ENCODE results near the gene JAKMIP2. TPM values are rescaled to one million over a fixed set of nuclear protein-coding genes. Genes with fewer than 3 reads are reported as not detected.

The JAKMIP2 gene
- total RNA-seq, 1 donor, result 1.1 TPM

- no peak for TF ChIP-seq CTCF (IDR thresholded peaks at IDR 0.05; ENCODE audit: extremely low read depth, low read depth, low read length)
- Histone ChIP-seq H3K36me3 (ENCODE audit: insufficient read depth, low read length) (no peaks in the 10 kb centered on the region), H4K20me1 (ENCODE audit: insufficient read depth, low read length) (no peaks in the 10 kb centered on the region), H3K9me3 (ENCODE audit: low read depth, low read length) (no peaks in the 10 kb centered on the region), H3K4me2 (ENCODE audit: insufficient read depth, low read length) (no peak overlapping the region), H3K27me3 (ENCODE audit: insufficient read depth, low read length) (no peaks in the 10 kb centered on the region), H2AFZ (ENCODE audit: low read length) (no peak overlapping the region), H3K4me3 (ENCODE audit: insufficient read depth, low read length) (no peak overlapping the region), H3K4me1 (ENCODE audit: insufficient read depth, low read length) (no peaks in the 10 kb centered on the region), H3K27ac (ENCODE audit: low read depth, low read length) (no peak overlapping the region), H3K79me2 (ENCODE audit: insufficient read depth, low read length) (no peaks in the 10 kb centered on the region)
- no peak for DNase-seq (ENCODE audit: insufficient read length, low spot score, missing footprints)
These were observed 139.4 kb downstream of the JAKMIP2 start for GRCh38 chr5:147643142-147643541.

GRCh38 chr5:147642666-147643065 lies 139.9 kb downstream of the JAKMIP2 start:
- no peaks in the 10 kb centered on the region for H3K4me1 ChIP-seq (ENCODE audit: insufficient read depth, low read length)
- no peaks in the 10 kb centered on the region for H3K36me3 ChIP-seq (ENCODE audit: insufficient read depth, low read length)
- H3K27me3 ChIP-seq (ENCODE audit: insufficient read depth, low read length), result no peaks in the 10 kb centered on the region
- no peaks in the 10 kb centered on the region for H3K9me3 ChIP-seq (ENCODE audit: low read depth, low read length)
- H3K4me3 ChIP-seq (ENCODE audit: insufficient read depth, low read length), result no peak overlapping the region
- H4K20me1 ChIP-seq (ENCODE audit: insufficient read depth, low read length), result no peaks in the 10 kb centered on the region
- no peak overlapping the region for H3K27ac ChIP-seq (ENCODE audit: low read depth, low read length)
- no peak overlapping the region for H3K4me2 ChIP-seq (ENCODE audit: insufficient read depth, low read length)
- no peak overlapping the region for H2AFZ ChIP-seq (ENCODE audit: low read length)
- no peak for DNase-seq (ENCODE audit: insufficient read length, low spot score, missing footprints)
- TF ChIP-seq CTCF (IDR thresholded peaks at IDR 0.05; ENCODE audit: extremely low read depth, low read depth, low read length), result no peak
- H3K79me2 ChIP-seq (ENCODE audit: insufficient read depth, low read length), result no peaks in the 10 kb centered on the region

GRCh38 chr5:147639321-147639720 lies 143.2 kb downstream of the JAKMIP2 start:
- Histone ChIP-seq H2AFZ (ENCODE audit: low read length) (no peak overlapping the region), H4K20me1 (ENCODE audit: insufficient read depth, low read length) (no peaks in the 10 kb centered on the region), H3K9me3 (ENCODE audit: low read depth, low read length) (no peaks in the 10 kb centered on the region), H3K27me3 (ENCODE audit: insufficient read depth, low read length) (no peaks in the 10 kb centered on the region), H3K27ac (ENCODE audit: low read depth, low read length) (no peak overlapping the region), H3K4me1 (ENCODE audit: insufficient read depth, low read length) (no peaks in the 10 kb centered on the region), H3K4me2 (ENCODE audit: insufficient read depth, low read length) (no peak overlapping the region), H3K4me3 (ENCODE audit: insufficient read depth, low read length) (no peak overlapping the region), H3K36me3 (ENCODE audit: insufficient read depth, low read length) (no peaks in the 10 kb centered on the region), H3K79me2 (ENCODE audit: insufficient read depth, low read length) (no peaks in the 10 kb centered on the region)
- TF ChIP-seq CTCF (IDR thresholded peaks at IDR 0.05; ENCODE audit: extremely low read depth, low read depth, low read length), result no peak
- no peak for DNase-seq (ENCODE audit: insufficient read length, low spot score, missing footprints)

- Histone ChIP-seq H3K36me3 (ENCODE audit: insufficient read depth, low read length) (no peaks in the 10 kb centered on the region), H3K27ac (ENCODE audit: low read depth, low read length) (no peak overlapping the region), H3K4me2 (ENCODE audit: insufficient read depth, low read length) (no peak overlapping the region), H3K27me3 (ENCODE audit: insufficient read depth, low read length) (no peaks in the 10 kb centered on the region), H2AFZ (ENCODE audit: low read length) (no peak overlapping the region), H3K79me2 (ENCODE audit: insufficient read depth, low read length) (no peaks in the 10 kb centered on the region), H3K9me3 (ENCODE audit: low read depth, low read length) (no peaks in the 10 kb centered on the region), H3K4me1 (ENCODE audit: insufficient read depth, low read length) (no peaks in the 10 kb centered on the region), H4K20me1 (ENCODE audit: insufficient read depth, low read length) (no peaks in the 10 kb centered on the region), H3K4me3 (ENCODE audit: insufficient read depth, low read length) (no peak overlapping the region)
- TF ChIP-seq CTCF (IDR thresholded peaks at IDR 0.05; ENCODE audit: extremely low read depth, low read depth, low read length), result no peak
- no peak for DNase-seq (ENCODE audit: insufficient read length, low spot score, missing footprints)
These were observed 145.9 kb downstream of the JAKMIP2 start for GRCh38 chr5:147636729-147636984.
